ENCODE measurements around the gene WDR72.
"Not testable (repeated sequence)": the region's sequence is repeated elsewhere in the genome, so short reads cannot be mapped to it uniquely, and the experiment has no call there.

Gene WDR72

GRCh38 chr15:53759411-53759931, at the start of gene WDR72:
TSS of gene WDR72 (minus strand) at chr15:53759663. CDS start at chr15:53733149, 26,514 bp downstream.
- DNase-seq (ENCODE audit: low read depth in 3 of 3, low spot score in 1 of 3), result no peak

GRCh38 chr15:53808058-53808706, 48.7 kb upstream of the WDR72 start:
- DNase-seq (ENCODE audit: low read depth in 3 of 3, low spot score in 1 of 3), result no peak

- DNase-seq (ENCODE audit: low read depth in 3 of 3, low spot score in 1 of 3), result no peak
Observed at GRCh38 chr15:53807501-53807900, 48.0 kb upstream of the WDR72 start.

GRCh38 chr15:53802672-53803071, 43.2 kb upstream of the WDR72 start:
- no peak for DNase-seq (ENCODE audit: low read depth in 3 of 3, low spot score in 1 of 3)

- no peak for DNase-seq (ENCODE audit: low read depth in 3 of 3, low spot score in 1 of 3)
Observed at GRCh38 chr15:53791581-53791980, 32.1 kb upstream of the WDR72 start.

GRCh38 chr15:53789654-53790375, 30.4 kb upstream of the WDR72 start:
- DNase-seq (ENCODE audit: low read depth in 3 of 3, low spot score in 1 of 3), result no peak

- no peak for DNase-seq (ENCODE audit: low read depth in 3 of 3, low spot score in 1 of 3)
Observed at GRCh38 chr15:53786401-53786800, 26.9 kb upstream of the WDR72 start.

GRCh38 chr15:53785241-53785640, 25.8 kb upstream of the WDR72 start:
- not testable (repeated sequence) for DNase-seq (ENCODE audit: low read depth in 3 of 3, low spot score in 1 of 3)

- DNase-seq (ENCODE audit: low read depth in 3 of 3, low spot score in 1 of 3), result no peak
Observed at GRCh38 chr15:53762916-53763315, 3.5 kb upstream of the WDR72 start.

- no peak for DNase-seq (ENCODE audit: low read depth in 3 of 3, low spot score in 1 of 3)
Observed at GRCh38 chr15:53758412-53758811, 1.1 kb downstream of the WDR72 start.

- no peak for DNase-seq (ENCODE audit: low read depth in 3 of 3, low spot score in 1 of 3)
Observed at GRCh38 chr15:53757906-53758305, 1.6 kb downstream of the WDR72 start.

GRCh38 chr15:53753813-53754212, 5.7 kb downstream of the WDR72 start:
- DNase-seq (ENCODE audit: low read depth in 3 of 3, low spot score in 1 of 3), result no peak

GRCh38 chr15:53752406-53752805, 7.1 kb downstream of the WDR72 start:
- DNase-seq (ENCODE audit: low read depth in 3 of 3, low spot score in 1 of 3), result no peak

- DNase-seq (ENCODE audit: low read depth in 3 of 3, low spot score in 1 of 3), result no peak
Observed at GRCh38 chr15:53747501-53748068, 11.9 kb downstream of the WDR72 start.

GRCh38 chr15:53746101-53746500, 13.4 kb downstream of the WDR72 start:
- no peak for DNase-seq (ENCODE audit: low read depth in 3 of 3, low spot score in 1 of 3)

GRCh38 chr15:53739651-53740050, 19.8 kb downstream of the WDR72 start:
- DNase-seq (ENCODE audit: low read depth in 3 of 3, low spot score in 1 of 3), result no peak

GRCh38 chr15:53739187-53739586, 20.3 kb downstream of the WDR72 start:
- DNase-seq (ENCODE audit: low read depth in 3 of 3, low spot score in 1 of 3), result no peak

- no peak for DNase-seq (ENCODE audit: low read depth in 3 of 3, low spot score in 1 of 3)
Observed at GRCh38 chr15:53721334-53722087, 38.0 kb downstream of the WDR72 start.

- DNase-seq (ENCODE audit: low read depth in 3 of 3, low spot score in 1 of 3), result no peak
Observed at GRCh38 chr15:53716909-53717876, 42.3 kb downstream of the WDR72 start.

- no peak for DNase-seq (ENCODE audit: low read depth in 3 of 3, low spot score in 1 of 3)
Observed at GRCh38 chr15:53713218-53713617, 46.2 kb downstream of the WDR72 start.
